HepG2 (cell line): ENCODE measurements around the gene ATP8B4. TPM values are rescaled to one million over a fixed set of nuclear protein-coding genes. Genes with fewer than 3 reads are reported as not detected.

Experiments used
- ATAC-seq: fragments of 200-7000 bp; cut with Tn5 transposase; 3 replicates; pipeline ENCODE4 v1.9.1; 2020; ENCODE audit warnings: mild to moderate bottlenecking, moderate library complexity
- BruUV-seq: library from RNA; stranded (reverse); fragments of 400-500 nt; replicated peaks from 2 replicates; lab custom pipeline; 2021; lab: Mats Ljungman, UMichigan
- CTCF ChIA-PET: fragments of 300-600 bp; formaldehyde crosslinking; extraction: SDS; loops from one replicate; lab custom pipeline; 2021; ENCODE audit warnings: low total read pairs, inconsistent platforms, low intra/inter-chr PET ratio; lab: Yijun Ruan, JAX
- POLR2A ChIA-PET: fragments of 350-600 bp; sonication (Branson Sonifier 250); formaldehyde crosslinking; loops from one replicate; lab custom pipeline; 2020; ENCODE audit warnings: antibody characterized with exemption, inconsistent platforms; lab: Yijun Ruan, JAX
- DNase-seq: peaks from one replicate; pipeline ENCODE4 v3.0.0-alpha.2; 2015; ENCODE audit warnings: low spot score
- FAIRE-seq: peaks from 3 replicates; lab custom pipeline; 2011; peaks lifted over from hg19 to GRCh38; lab: Jason Lieb, UNC
- H2AFZ ChIP-seq: one replicate; pipeline ENCODE4 v1.6.1; 2011; ENCODE audit warnings: low read length, inconsistent platforms
- H3K27ac ChIP-seq: fragments of 300-600 bp; 3 replicates; pipeline ENCODE4 v1.8.0; 2011; ENCODE audit warnings: mixed run types, mild to moderate bottlenecking, mixed read lengths, low read length, inconsistent platforms; ENCODE audit not compliant: insufficient read depth; ENCODE audit errors: extremely low read length
- H3K27me3 ChIP-seq, 2 experiments: fragments of 200-600 bp in 1 of 2; 2 replicates in 1 of 2; 3 replicates in 1 of 2; pipeline versions ENCODE4 v1.6.0 to v1.8.0; 2011; ENCODE audit warnings: low read length in 2 of 2, mild to moderate bottlenecking in 2 of 2, moderate library complexity in 2 of 2, inconsistent platforms in 1 of 2; ENCODE audit not compliant: insufficient read depth in 2 of 2, control insufficient read depth in 1 of 2
- H3K36me3 ChIP-seq, 2 experiments: fragments of 200-600 bp in 1 of 2; replicated peaks in 1 of 2; 2 replicates in 1 of 2; 3 replicates in 1 of 2; pipeline versions ENCODE4 v1.5.1 to v1.8.0; 2011; ENCODE audit warnings: low read length in 2 of 2, inconsistent platforms in 1 of 2; ENCODE audit not compliant: insufficient read depth in 2 of 2, control insufficient read depth in 1 of 2
- H3K4me1 ChIP-seq: 2 replicates; pipeline ENCODE4 v1.5.1; 2012; ENCODE audit warnings: low read length, inconsistent platforms; ENCODE audit not compliant: insufficient read depth
- H3K4me2 ChIP-seq: 2 replicates; pipeline ENCODE4 v1.6.0; 2011; ENCODE audit warnings: low read depth, low read length, inconsistent platforms
- H3K4me3 ChIP-seq, 3 experiments: fragments of 200-600 bp in 1 of 3; sonication (generic), shearing (Covaris generic) in 1 of 3; replicated peaks in 1 of 3; 2 replicates each; pipeline ENCODE4 v1.5.1; 2011 to 2016; ENCODE audit warnings: low read length in 3 of 3, inconsistent platforms in 2 of 3, low read depth in 2 of 3, mild to moderate bottlenecking in 2 of 3, control low read depth in 1 of 3, mixed read lengths in 1 of 3; ENCODE audit not compliant: insufficient read depth in 1 of 3
- H3K79me2 ChIP-seq: one replicate; pipeline ENCODE4 v1.6.1; 2011; ENCODE audit warnings: low read length, inconsistent platforms; ENCODE audit not compliant: insufficient read depth
- H3K9ac ChIP-seq: 2 replicates; pipeline ENCODE4 v1.6.0; 2011; ENCODE audit warnings: mild to moderate bottlenecking, low read depth, low read length, inconsistent platforms; ENCODE audit not compliant: insufficient read depth
- H3K9me3 ChIP-seq: 2 replicates; pipeline ENCODE4 v1.5.1; 2012; ENCODE audit warnings: mild to moderate bottlenecking, low read length
- H4K20me1 ChIP-seq: 2 replicates; pipeline ENCODE4 v1.6.0; 2011; ENCODE audit warnings: inconsistent platforms, mild to moderate bottlenecking, low read length, moderate library complexity; ENCODE audit not compliant: insufficient read depth
- AHDC1 ChIP-seq: sonication (generic); formaldehyde crosslinking; IDR thresholded peaks from 2 replicates; pipeline ENCODE4 v1.5.1; 2020; ENCODE audit warnings: mild to moderate bottlenecking, missing genetic modification reagents, borderline replicate concordance
- ATM ChIP-seq: fragments of 450-650 bp; IDR thresholded peaks from 2 replicates; pipeline ENCODE4 v1.7.1; 2017; ENCODE audit warnings: mild to moderate bottlenecking, borderline replicate concordance
- CHD2 ChIP-seq: IDR thresholded peaks from 2 replicates; pipeline ENCODE4 v1.6.1; 2011; ENCODE audit warnings: low read depth, low read length, improper control_type of control experiment
- EHMT2 ChIP-seq: fragments of 200-600 bp; sonication (generic); IDR thresholded peaks from 2 replicates; pipeline ENCODE4 v1.7.0; 2017; ENCODE audit warnings: antibody characterized with exemption, low read depth, low read length, borderline replicate concordance
- ELF3 ChIP-seq: IDR thresholded peaks from 2 replicates; pipeline ENCODE4 v1.6.1; 2016; ENCODE audit warnings: missing genetic modification reagents, missing compliant biosample characterization
- FOXK2 ChIP-seq: fragments of 450-650 bp; IDR thresholded peaks from 2 replicates; pipeline ENCODE4 v1.6.1; 2016
- KLF12 ChIP-seq: sonication (generic); formaldehyde crosslinking; IDR thresholded peaks from 2 replicates; pipeline ENCODE4 v1.4.0; 2020; ENCODE audit warnings: missing genetic modification reagents, borderline replicate concordance
- MXD1 ChIP-seq: sonication (generic); formaldehyde crosslinking; IDR thresholded peaks from 2 replicates; pipeline ENCODE4 v1.4.0; 2020; ENCODE audit warnings: mild to moderate bottlenecking, missing genetic modification reagents
- NFATC3 ChIP-seq: sonication (generic); formaldehyde crosslinking; IDR thresholded peaks from 2 replicates; pipeline ENCODE4 v1.5.1; 2020; ENCODE audit warnings: mild to moderate bottlenecking, missing genetic modification reagents
- RARA ChIP-seq: IDR thresholded peaks from 2 replicates; pipeline ENCODE4 v1.6.1; 2016; ENCODE audit warnings: missing genetic modification reagents, missing compliant biosample characterization
- SP140L ChIP-seq: sonication (generic); formaldehyde crosslinking; IDR thresholded peaks from 2 replicates; pipeline ENCODE4 v1.4.0; 2020; ENCODE audit warnings: missing genetic modification reagents, borderline replicate concordance
- UBTF ChIP-seq: sonication (generic); formaldehyde crosslinking; IDR thresholded peaks from 2 replicates; pipeline ENCODE4 v1.4.0; 2020; ENCODE audit warnings: mild to moderate bottlenecking, missing genetic modification reagents
- ZFY ChIP-seq: sonication (generic); formaldehyde crosslinking; IDR thresholded peaks from 2 replicates; pipeline ENCODE4 v1.4.0; 2020; ENCODE audit warnings: missing genetic modification reagents
- ZMAT3 ChIP-seq: sonication (generic); formaldehyde crosslinking; conservative IDR thresholded peaks from 2 replicates; pipeline ENCODE4 v1.7.0; 2021; ENCODE audit warnings: missing genetic modification reagents
- ZNF207 ChIP-seq: fragments of 450-650 bp; IDR thresholded peaks from 2 replicates; pipeline ENCODE4 v1.6.1; 2016; ENCODE audit warnings: antibody characterized with exemption, borderline replicate concordance
- ZNF234 ChIP-seq: sonication (generic); formaldehyde crosslinking; conservative IDR thresholded peaks from 2 replicates; pipeline ENCODE4 v1.5.1; 2020; ENCODE audit warnings: mild to moderate bottlenecking, missing genetic modification reagents
- ZNF572 ChIP-seq: sonication (generic); formaldehyde crosslinking; IDR thresholded peaks from 2 replicates; pipeline ENCODE4 v1.5.1; 2020; ENCODE audit warnings: mild to moderate bottlenecking, missing genetic modification reagents
- ZSCAN12 ChIP-seq: sonication (generic); formaldehyde crosslinking; IDR thresholded peaks from 2 replicates; pipeline ENCODE4 v1.9.0; 2021; ENCODE audit warnings: mild to moderate bottlenecking, missing genetic modification reagents
- WGBS: methylation state at CpG from one replicate; pipeline ENCODE4 v1.1.6; 2017; ENCODE audit warnings: low lambda C conversion rate; 5-methylcytosine and 5-hydroxymethylcytosine counted together
- in situ Hi-C: cut with HindIII; loops from 2 replicates; pipeline ENCODE4 v1.10.0; 2017; ENCODE audit warnings: low pct_unique_long_range_greater_than_20kb; ENCODE audit not compliant: extremely low pct_ligation_motif_present
- intact Hi-C: fragments of 100-400 bp; cut with micrococcal nuclease; formaldehyde crosslinking; loops from one replicate; pipeline ENCODE4 v1.10.0; 2022; ENCODE audit not compliant: unreplicated experiment
- polyA plus RNA-seq, 8 experiments: library from polyadenylated mRNA; depleted of rRNA in 3 of 8; stranded (reverse) in 7 of 8; unstranded in 1 of 8; fragments of >200 nt; fragmentation: Illumina TruSeq in 4 of 8; extraction: Trizol in 4 of 8; gene quantifications; 2 replicates each; pipeline versions ENCODE4 v1.2.1 to v1.2.3, GENCODE V29; 2011 to 2016; ENCODE audit warnings: low read depth in 4 of 8, missing spikeins in 1 of 8, mixed read lengths in 1 of 8; ENCODE audit not compliant: insufficient read depth in 1 of 8
- total RNA-seq, 5 experiments: library from RNA; depleted of rRNA; stranded (reverse); fragments of >200 nt; fragmentation: Illumina TruSeq; extraction: Trizol; gene quantifications; 2 replicates each; pipeline ENCODE4 v1.2.3, GENCODE V29; 2016; ENCODE audit warnings: low read depth in 1 of 5

Gene ATP8B4
- total and polyA plus RNA-seq, 2 of the 13 experiments (the other 11 are each of a cell fraction or from before 2014, with no cell fraction given) = 0.24 to 0.69 TPM

- no peak for TF ChIP-seq ELF3 (CRISPR knock-in tag)
- no peak for TF ChIP-seq ZSCAN12 (CRISPR knock-in tag)
- no peak for TF ChIP-seq ZNF207
- TF ChIP-seq MXD1 (CRISPR knock-in tag) = no peak
- TF ChIP-seq EHMT2 = no peak
- no peak for TF ChIP-seq UBTF
- no peak for TF ChIP-seq NFATC3
- TF ChIP-seq ZNF234 = no peak
- TF ChIP-seq SP140L (CRISPR knock-in tag) = no peak
- no peak for TF ChIP-seq RARA (CRISPR knock-in tag)
Observed at GRCh38 chr15:50137893-50138292, 18.9 kb upstream of the ATP8B4 start (continued).

GRCh38 chr15:50137330-50137761 lies 18.3 kb upstream of the ATP8B4 start:
- no peaks in the 10 kb centered on the region for H3K27me3 ChIP-seq
- no peaks in the 10 kb centered on the region for H4K20me1 ChIP-seq
- ATAC-seq (no peak), FAIRE-seq (no peak), DNase-seq (no peak)
- H3K36me3 ChIP-seq = no peaks in the 10 kb centered on the region
- no peak overlapping the region for H3K9ac ChIP-seq
- no peak overlapping the region for H3K27ac ChIP-seq
- BruUV-seq = no TSS peak
- ChIA-PET CTCF (no interaction called here), POLR2A (no interaction called here)
- WGBS = 90% methylated on average over 7 of the region's 7 CpGs
- no peak overlapping the region for H3K4me3 ChIP-seq
- no peaks in the 10 kb centered on the region for H3K4me1 ChIP-seq
- H2AFZ ChIP-seq = no peak overlapping the region
- intact Hi-C loops = no loop called here
- in situ Hi-C loops = no loop called here
- no peaks in the 10 kb centered on the region for H3K79me2 ChIP-seq
- H3K4me2 ChIP-seq = no peak overlapping the region
- no peaks in the 10 kb centered on the region for H3K9me3 ChIP-seq
- no peak for TF ChIP-seq FOXK2
- TF ChIP-seq ZNF572 (CRISPR knock-in tag) = no peak
- no peak for TF ChIP-seq ZMAT3 (CRISPR knock-in tag)
- no peak for TF ChIP-seq ATM
- TF ChIP-seq KLF12 = no peak
- TF ChIP-seq ZFY (CRISPR knock-in tag) = no peak
- TF ChIP-seq CHD2 = no peak
- no peak for TF ChIP-seq AHDC1 (CRISPR knock-in tag)
